T-helper 1 cell (primary cell): ENCODE measurements around the gene PIGU.

Experiments used
- DNase-seq, 5 donors: peaks; one replicate each; pipeline ENCODE4 v3.0.0-alpha.2; 2012 to 2020

Gene PIGU

GRCh38 chr20:34553366-34553867 is 123.5 kb downstream of the PIGU start:
- no peak for DNase-seq

GRCh38 chr20:34552569-34552968 is 124.3 kb downstream of the PIGU start:
- no peak for DNase-seq

DNA sequence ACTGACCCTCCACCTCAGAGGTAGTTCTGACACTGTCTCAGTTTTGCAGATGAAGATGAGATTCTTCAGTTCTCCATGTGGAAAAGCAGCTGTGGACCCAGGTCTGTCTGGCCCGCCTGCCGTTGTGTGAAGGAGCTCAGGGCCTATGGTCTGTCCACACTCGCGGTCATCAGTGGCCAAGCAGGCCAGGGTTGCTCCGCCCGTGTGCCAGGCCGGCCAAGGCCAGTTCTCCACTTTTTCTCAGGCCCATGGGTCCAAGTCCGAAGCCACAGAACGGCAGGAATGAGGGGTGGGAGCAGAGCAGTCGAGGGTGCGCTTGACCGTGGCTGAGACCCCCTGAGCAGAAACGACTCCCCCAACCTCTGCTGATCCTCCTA is 127.0 kb downstream of the PIGU start:
- DNase-seq: no peak

GRCh38 chr20:34549291-34549928 is 127.5 kb downstream of the PIGU start:
- DNase-seq: no peak

GRCh38 chr20:34547844-34548613 is 128.9 kb downstream of the PIGU start:
- DNase-seq: no peak

- DNase-seq: no peak
Measured at GRCh38 chr20:34546751-34547181, 130.1 kb downstream of the PIGU start.

DNA sequence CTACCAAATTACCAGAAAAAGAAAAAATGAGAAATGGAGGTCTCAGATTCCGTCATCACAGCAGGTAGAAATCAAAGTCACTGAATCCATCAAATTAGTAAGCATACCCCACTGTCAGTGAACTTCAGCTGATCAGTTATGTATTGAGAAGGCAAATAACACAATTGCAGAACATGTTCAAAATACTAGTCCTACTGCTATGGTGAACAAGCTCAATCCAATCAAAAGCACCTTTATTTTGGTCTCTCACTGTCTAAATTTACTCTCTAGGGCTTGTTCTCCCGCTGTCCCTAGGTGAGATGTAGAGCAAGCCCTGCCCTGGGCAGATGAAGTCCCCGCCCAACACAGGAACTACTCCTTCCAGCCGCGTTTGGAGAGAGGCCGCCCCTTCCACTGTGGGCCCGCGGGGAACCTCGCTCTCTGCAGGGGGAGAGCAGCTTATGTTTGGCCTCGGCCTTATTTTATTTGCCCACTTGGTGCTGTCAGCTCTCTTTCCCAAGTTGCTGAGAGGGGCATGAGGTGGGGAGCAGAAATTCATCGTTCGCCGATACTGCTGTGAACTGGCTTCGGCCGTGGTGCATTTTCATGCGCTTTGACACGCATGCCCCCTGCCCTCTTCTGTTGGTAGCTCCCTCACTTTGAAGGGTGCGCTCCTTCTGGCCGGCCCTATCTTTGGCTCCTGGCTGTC is 132.6 kb downstream of the PIGU start:
- no peak for DNase-seq

DNA sequence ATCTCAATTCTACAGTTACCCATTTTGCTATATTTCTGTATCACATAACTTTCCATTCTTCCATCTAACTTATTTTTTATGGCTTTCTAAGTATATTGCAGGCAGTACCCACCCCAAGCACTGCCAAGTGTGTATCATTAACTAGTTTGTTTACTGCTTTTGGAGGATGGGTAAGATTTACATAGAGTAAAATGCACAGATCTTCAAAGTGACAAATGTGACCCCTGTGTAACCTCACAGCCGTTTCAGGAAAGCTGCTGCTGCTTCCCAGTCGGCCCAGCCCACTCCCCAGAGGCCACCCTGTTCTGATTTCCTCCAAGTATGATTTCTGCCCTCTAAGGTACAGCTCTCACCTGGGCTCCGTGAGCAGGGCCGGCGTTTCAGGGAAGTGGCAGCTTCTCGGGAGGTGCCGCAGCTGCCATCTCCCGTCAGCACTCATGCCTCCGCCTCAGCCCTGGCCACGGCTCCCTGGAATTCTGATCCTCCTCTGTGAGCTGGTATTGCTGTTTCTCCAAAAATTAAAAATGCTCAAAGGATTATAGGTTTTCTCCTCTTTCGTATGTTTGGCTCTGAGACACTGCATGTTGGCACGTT is 133.3 kb downstream of the PIGU start:
- no peak for DNase-seq

DNA sequence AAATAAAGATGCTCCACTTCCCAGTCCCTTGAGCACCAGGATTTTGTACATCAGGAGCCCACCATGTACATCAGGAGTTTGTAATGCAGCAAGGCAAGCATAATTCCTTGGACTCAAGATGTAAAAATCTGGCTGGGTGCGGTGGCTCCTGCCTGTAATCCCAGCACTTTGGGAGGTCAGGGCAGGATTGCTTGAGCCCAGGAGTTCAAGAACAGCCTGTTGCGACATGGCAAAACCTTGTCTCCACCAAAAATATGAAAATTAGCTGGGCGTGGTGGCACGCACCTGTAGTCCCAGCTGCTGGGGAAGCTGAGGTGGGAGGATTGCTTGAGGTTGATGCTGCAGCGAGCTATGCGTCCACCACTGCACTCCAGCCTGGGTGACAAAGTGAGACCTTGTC is 134.5 kb downstream of the PIGU start:
- DNase-seq: no peak

DNA sequence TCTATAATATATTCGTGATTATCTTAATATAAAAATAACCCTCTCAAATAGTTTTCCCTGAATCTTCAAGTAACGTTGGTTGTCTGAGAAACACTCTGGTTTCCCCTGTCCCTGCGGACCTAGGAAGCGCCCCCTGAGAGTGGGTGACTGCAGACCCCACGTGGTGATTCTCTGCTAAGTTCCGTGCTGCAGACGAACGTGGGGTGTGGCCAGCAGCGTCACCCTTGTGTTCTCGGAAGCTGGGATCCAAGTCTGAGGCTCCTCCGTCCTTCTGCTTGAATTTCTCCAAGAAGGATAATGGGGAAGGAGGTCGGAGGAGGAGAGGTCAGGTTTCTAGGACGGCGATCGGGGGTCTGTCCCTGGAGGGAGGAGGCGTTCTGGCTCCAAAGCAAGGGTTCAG is 135.0 kb downstream of the PIGU start:
- no peak for DNase-seq

DNA sequence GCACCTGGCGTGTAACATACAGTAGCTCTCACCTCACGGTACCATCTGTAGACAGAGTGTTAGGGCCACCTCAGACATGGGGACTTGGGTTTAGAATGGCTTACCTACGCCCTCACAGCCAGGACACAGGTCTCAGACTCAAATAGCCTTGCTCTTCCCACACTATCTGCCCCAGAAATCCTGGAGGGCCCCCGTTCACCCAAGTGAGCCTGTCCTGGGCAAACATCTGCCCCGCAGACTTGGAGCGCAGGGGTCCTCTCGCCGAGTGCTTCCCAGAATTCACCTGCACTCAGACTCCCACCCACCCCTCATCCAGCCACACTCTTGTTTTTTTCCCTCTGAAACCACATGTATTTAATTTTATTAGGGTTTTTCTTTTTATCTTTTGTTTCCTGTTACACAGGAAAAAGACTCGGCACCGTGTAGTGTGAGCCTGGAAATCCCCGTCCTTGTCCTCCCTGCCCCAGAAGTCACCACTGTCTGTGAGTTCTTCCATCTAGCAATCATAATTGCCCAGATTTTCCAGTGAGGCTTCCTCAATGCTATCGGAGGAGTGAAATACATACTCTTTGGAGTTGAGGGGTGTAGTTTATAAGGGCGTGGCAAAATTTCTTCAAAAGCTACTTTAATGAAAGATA is 135.5 kb downstream of the PIGU start:
- DNase-seq: peak in 1 of 5 donors; percentile 47

DNA sequence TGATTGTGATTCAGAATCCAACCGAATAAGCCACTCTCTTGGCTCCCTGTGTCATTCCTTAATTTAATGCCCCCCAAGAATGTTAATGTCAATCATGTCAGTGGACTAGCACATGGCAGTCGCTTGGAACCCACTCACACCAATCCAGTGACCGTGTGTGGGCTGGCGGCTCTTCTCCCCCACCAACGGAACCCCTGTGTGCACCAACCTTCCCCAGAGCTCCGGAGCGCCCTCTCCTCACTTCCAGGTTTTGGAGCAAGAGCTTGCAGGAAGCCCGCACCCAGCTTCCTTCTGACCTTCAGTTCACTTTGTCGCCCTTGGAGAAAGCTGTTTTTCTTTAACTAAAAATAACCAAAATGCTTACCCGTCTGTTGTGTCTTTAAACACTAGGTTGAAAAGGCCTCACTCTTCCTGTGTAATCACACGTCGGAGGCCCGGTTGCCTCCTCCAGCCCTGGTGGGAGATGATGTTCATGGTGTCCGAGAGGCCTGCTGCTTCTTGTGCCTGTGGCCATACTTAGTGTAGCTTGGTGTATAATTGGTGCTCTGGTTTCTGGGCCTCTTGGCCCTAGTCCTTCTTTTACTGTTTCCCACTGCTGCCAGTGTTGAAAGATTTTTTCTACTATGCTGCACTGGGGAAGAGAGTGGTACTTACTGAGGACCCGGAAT is 136.2 kb downstream of the PIGU start:
- DNase-seq: no peak

DNA sequence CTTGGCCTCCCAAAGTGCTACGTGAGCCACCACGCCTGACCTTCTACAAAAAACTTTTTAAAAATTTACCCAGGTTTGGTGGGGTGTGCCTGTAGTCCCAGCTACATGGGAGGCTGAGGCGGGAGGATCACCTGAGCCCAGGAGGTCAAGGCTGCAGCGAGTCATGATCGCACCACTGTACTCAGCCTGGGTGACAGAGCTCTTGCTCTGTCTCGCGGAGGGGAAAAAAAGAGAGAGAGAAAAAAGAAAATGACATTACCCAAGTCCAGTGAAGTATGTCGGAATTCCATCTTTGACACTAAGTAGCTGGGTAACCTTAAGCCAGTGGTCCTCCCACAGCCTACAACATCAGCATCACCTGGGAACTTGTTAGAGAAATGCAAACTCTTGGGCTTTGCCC is 137.1 kb downstream of the PIGU start:
- DNase-seq: no peak

- DNase-seq: peak in 2 of 5 donors; percentile 38 to 46
Measured at GRCh38 chr20:34538671-34539123, 138.2 kb downstream of the PIGU start.

- DNase-seq: no peak
Measured at GRCh38 chr20:34537651-34538050, 139.2 kb downstream of the PIGU start.

DNA sequence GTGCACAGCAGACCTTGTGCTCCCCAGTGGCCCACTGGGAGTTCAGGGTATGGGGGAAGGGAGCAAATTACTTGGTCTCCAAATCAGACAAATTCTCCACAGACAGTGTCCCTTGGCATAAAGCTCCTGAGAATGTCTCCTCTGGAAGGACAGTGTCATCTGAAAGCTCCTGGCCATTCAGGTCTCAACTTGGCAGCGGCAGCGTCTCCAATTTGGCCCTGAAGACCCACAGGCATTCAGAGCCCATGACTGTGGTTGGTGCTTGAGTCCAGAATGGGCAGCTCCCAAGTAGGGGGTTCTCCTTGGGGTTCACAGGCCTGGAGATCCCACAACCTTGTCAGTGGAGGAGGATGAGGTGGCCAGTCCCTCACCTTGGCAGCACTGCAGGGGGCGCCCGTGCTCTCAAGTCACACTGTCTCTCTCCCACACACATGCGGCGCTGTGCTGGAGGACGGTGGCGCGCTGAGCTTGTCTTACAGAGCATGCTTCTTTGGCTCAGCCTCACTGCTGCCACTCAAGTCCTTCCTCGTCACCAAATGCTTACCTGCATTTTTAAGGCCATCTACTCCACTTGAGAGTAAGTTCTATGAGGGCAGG is 140.0 kb downstream of the PIGU start:
- peak in 1 of 5 donors; percentile 31 for DNase-seq

DNA sequence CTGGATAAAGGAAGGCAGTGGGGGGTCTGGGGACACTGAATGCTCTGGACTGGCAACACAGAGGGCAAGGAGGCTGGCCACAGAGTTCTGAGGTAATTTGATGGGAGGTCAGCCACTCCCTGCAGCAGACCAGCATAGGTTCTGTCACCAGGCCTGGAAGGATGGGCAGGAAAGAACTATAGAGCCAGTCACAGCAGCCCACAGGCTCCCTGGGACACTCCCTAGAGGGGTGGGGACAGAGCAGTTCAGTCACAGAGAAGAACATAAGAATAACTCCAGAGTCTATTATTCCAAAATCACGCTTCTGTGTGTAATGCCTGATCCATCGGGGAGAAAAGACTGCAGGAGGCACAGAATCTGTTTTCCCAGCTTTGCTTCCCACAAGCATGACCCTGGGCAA is 141.0 kb downstream of the PIGU start:
- no peak for DNase-seq

DNA sequence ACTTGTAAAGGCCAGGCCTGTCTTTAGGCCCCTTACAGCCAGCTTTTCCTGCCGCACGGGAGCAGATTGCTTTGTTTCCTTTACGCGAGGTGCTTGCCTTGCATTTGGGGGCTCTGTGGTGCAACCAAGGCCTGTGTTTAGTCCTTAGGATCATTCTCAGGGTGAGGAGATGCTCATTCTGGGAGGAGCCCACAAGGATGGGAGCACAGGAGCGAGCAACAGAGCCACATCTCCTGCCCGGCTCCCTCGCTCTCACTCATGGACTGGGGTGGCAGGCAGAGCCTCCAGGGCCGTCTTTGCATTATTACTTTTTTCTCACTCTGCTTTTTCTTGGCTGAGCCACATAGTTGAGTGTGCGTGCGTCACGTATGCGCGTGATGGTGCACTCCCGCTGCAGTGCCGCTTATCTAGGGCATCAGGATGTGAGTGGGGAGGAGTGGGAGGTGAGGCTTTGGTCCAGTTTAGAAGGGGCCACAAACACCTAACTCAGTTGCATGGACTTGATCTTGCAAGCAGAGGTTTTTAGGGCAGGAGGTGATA is 141.5 kb downstream of the PIGU start:
- no peak for DNase-seq

GRCh38 chr20:34534391-34535165 is 142.3 kb downstream of the PIGU start:
- DNase-seq: no peak

- DNase-seq: no peak
Measured at GRCh38 chr20:34532756-34533155, 144.1 kb downstream of the PIGU start.

GRCh38 chr20:34532320-34532719 is 144.6 kb downstream of the PIGU start:
- DNase-seq: no peak
